H1 (cell line): ENCODE measurements around the gene GALT. TPM values are rescaled to one million over a fixed set of nuclear protein-coding genes. Genes with fewer than 3 reads are reported as not detected.

Experiments used
- CHD2 ChIP-seq: IDR thresholded peaks from 2 replicates; pipeline ENCODE4 v1.6.1; 2012; ENCODE audit warnings: low read length, improper control_type of control experiment
- EGR1 ChIP-seq: IDR thresholded peaks from 2 replicates; pipeline ENCODE4 v1.6.1; 2011; ENCODE audit warnings: low read depth, low read length, borderline replicate concordance
- GABPA ChIP-seq: IDR thresholded peaks from 2 replicates; pipeline ENCODE4 v1.6.1; 2011; ENCODE audit warnings: mild to moderate bottlenecking, low read length, moderate library complexity, borderline replicate concordance; ENCODE audit not compliant: insufficient read depth
- GTF2F1 ChIP-seq: IDR thresholded peaks from 2 replicates; pipeline ENCODE4 v1.6.1; 2012; ENCODE audit warnings: low read depth, low read length, improper control_type of control experiment, borderline replicate concordance
- KDM5A ChIP-seq: fragments of 200-600 bp; IDR thresholded peaks from 2 replicates; pipeline ENCODE4 v1.7.1; 2012; ENCODE audit warnings: mild to moderate bottlenecking, low read length, inconsistent platforms, mixed read lengths
- NANOG ChIP-seq: IDR thresholded peaks from 2 replicates; pipeline ENCODE4 v1.6.1; 2011; ENCODE audit warnings: low read length, low read depth, mild to moderate bottlenecking, inconsistent platforms; ENCODE audit not compliant: insufficient read depth, poor library complexity, severe bottlenecking
- RBBP5 ChIP-seq: IDR thresholded peaks from 2 replicates; pipeline ENCODE4 v1.7.1; 2012; ENCODE audit warnings: low read depth, mild to moderate bottlenecking, inconsistent platforms, low read length, moderate library complexity, borderline replicate concordance
- RXRA ChIP-seq: IDR thresholded peaks from 2 replicates; pipeline ENCODE4 v1.6.1; 2011; ENCODE audit warnings: low read depth, mild to moderate bottlenecking, low read length, moderate library complexity; ENCODE audit not compliant: insufficient read depth
- SIRT6 ChIP-seq: IDR thresholded peaks from one replicate; pipeline ENCODE4 v1.7.1; 2012; ENCODE audit warnings: low read length, inconsistent platforms
- polyA plus RNA-seq, 7 experiments: library from polyadenylated mRNA; depleted of rRNA in 3 of 7; stranded (reverse) in 5 of 7; unstranded in 2 of 7; fragments of >200 nt in 5 of 7; fragments of 200-250 nt in 2 of 7; gene quantifications; 1 replicate in 5 of 7; 2 replicates in 1 of 7; 4 replicates in 1 of 7; pipeline versions ENCODE4 v1.2.1 to v1.2.3, GENCODE V29; 2011 to 2013; ENCODE audit warnings: missing spikeins in 2 of 7, mixed read lengths in 2 of 7
- total RNA-seq: library from RNA; stranded (reverse); fragmentation: NEBNext Ultra II Directional; extraction: Animal tissue kit (Norgen Biotek cat#: 25700); gene quantifications from 2 replicates; pipeline ENCODE4 v1.2.1, GENCODE V29; 2021
- TF ChIP-seq, protein P1 (sequence below): fragments of 300-600 bp; sonication (generic); IDR thresholded peaks from 2 replicates; pipeline ENCODE4 v1.7.1; 2012; ENCODE audit warnings: low read length, moderate library complexity, mild to moderate bottlenecking, inconsistent platforms; ENCODE audit not compliant: insufficient replicate concordance

Gene GALT
- total and polyA plus RNA-seq, 2 of the 8 experiments (the other 6 are each of a cell fraction or from before 2014, with no cell fraction given) = 21.9 to 50.6 TPM

GRCh38 chr9:34630402-34631154 is 15.9 kb upstream of the GALT start (continued):
- TF ChIP-seq, protein P1, sequence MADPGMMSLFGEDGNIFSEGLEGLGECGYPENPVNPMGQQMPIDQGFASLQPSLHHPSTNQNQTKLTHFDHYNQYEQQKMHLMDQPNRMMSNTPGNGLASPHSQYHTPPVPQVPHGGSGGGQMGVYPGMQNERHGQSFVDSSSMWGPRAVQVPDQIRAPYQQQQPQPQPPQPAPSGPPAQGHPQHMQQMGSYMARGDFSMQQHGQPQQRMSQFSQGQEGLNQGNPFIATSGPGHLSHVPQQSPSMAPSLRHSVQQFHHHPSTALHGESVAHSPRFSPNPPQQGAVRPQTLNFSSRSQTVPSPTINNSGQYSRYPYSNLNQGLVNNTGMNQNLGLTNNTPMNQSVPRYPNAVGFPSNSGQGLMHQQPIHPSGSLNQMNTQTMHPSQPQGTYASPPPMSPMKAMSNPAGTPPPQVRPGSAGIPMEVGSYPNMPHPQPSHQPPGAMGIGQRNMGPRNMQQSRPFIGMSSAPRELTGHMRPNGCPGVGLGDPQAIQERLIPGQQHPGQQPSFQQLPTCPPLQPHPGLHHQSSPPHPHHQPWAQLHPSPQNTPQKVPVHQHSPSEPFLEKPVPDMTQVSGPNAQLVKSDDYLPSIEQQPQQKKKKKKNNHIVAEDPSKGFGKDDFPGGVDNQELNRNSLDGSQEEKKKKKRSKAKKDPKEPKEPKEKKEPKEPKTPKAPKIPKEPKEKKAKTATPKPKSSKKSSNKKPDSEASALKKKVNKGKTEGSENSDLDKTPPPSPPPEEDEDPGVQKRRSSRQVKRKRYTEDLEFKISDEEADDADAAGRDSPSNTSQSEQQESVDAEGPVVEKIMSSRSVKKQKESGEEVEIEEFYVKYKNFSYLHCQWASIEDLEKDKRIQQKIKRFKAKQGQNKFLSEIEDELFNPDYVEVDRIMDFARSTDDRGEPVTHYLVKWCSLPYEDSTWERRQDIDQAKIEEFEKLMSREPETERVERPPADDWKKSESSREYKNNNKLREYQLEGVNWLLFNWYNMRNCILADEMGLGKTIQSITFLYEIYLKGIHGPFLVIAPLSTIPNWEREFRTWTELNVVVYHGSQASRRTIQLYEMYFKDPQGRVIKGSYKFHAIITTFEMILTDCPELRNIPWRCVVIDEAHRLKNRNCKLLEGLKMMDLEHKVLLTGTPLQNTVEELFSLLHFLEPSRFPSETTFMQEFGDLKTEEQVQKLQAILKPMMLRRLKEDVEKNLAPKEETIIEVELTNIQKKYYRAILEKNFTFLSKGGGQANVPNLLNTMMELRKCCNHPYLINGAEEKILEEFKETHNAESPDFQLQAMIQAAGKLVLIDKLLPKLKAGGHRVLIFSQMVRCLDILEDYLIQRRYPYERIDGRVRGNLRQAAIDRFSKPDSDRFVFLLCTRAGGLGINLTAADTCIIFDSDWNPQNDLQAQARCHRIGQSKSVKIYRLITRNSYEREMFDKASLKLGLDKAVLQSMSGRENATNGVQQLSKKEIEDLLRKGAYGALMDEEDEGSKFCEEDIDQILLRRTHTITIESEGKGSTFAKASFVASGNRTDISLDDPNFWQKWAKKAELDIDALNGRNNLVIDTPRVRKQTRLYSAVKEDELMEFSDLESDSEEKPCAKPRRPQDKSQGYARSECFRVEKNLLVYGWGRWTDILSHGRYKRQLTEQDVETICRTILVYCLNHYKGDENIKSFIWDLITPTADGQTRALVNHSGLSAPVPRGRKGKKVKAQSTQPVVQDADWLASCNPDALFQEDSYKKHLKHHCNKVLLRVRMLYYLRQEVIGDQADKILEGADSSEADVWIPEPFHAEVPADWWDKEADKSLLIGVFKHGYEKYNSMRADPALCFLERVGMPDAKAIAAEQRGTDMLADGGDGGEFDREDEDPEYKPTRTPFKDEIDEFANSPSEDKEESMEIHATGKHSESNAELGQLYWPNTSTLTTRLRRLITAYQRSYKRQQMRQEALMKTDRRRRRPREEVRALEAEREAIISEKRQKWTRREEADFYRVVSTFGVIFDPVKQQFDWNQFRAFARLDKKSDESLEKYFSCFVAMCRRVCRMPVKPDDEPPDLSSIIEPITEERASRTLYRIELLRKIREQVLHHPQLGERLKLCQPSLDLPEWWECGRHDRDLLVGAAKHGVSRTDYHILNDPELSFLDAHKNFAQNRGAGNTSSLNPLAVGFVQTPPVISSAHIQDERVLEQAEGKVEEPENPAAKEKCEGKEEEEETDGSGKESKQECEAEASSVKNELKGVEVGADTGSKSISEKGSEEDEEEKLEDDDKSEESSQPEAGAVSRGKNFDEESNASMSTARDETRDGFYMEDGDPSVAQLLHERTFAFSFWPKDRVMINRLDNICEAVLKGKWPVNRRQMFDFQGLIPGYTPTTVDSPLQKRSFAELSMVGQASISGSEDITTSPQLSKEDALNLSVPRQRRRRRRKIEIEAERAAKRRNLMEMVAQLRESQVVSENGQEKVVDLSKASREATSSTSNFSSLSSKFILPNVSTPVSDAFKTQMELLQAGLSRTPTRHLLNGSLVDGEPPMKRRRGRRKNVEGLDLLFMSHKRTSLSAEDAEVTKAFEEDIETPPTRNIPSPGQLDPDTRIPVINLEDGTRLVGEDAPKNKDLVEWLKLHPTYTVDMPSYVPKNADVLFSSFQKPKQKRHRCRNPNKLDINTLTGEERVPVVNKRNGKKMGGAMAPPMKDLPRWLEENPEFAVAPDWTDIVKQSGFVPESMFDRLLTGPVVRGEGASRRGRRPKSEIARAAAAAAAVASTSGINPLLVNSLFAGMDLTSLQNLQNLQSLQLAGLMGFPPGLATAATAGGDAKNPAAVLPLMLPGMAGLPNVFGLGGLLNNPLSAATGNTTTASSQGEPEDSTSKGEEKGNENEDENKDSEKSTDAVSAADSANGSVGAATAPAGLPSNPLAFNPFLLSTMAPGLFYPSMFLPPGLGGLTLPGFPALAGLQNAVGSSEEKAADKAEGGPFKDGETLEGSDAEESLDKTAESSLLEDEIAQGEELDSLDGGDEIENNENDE = no peak
- TF ChIP-seq SIRT6 (no peak), GTF2F1 (no peak), KDM5A (no peak), EGR1 (no peak), NANOG (no peak), CHD2 (no peak), RBBP5 (no peak), GABPA (no peak), RXRA (no peak)
